Endodermal cell (in vitro differentiated cells): Measurements from ENCODE around the gene SUCLG2. TPM values are rescaled to one million over a fixed set of nuclear protein-coding genes. Genes with fewer than 3 reads are reported as not detected.

Experiments used
- DNase-seq: peaks from one replicate; pipeline ENCODE4 v3.0.0-alpha.2; 2017
- H3K27ac ChIP-seq: 2 replicates; pipeline ENCODE4 v1.5.1; 2013; ENCODE audit warnings: mild to moderate bottlenecking, low read depth, low read length, moderate library complexity
- H3K27me3 ChIP-seq: 2 replicates; pipeline ENCODE4 v1.6.1; 2013; ENCODE audit warnings: mild to moderate bottlenecking, low read length, moderate library complexity; ENCODE audit not compliant: insufficient read depth, control insufficient read depth, poor library complexity, severe bottlenecking
- H3K36me3 ChIP-seq: 2 replicates; pipeline ENCODE4 v1.7.0; 2013; ENCODE audit warnings: mild to moderate bottlenecking, low read length, moderate library complexity; ENCODE audit not compliant: control insufficient read depth, insufficient read depth
- H3K4me1 ChIP-seq: one replicate; pipeline ENCODE4 v1.7.0; 2013; ENCODE audit warnings: low read length; ENCODE audit not compliant: control insufficient read depth, insufficient read depth
- H3K4me3 ChIP-seq: 2 replicates; pipeline ENCODE4 v1.5.1; 2013; ENCODE audit warnings: mild to moderate bottlenecking, low read length, moderate library complexity
- H3K9ac ChIP-seq: 2 replicates; pipeline ENCODE4 v1.6.1; 2013; ENCODE audit warnings: mild to moderate bottlenecking, low read length, moderate library complexity; ENCODE audit not compliant: poor library complexity, severe bottlenecking; ENCODE audit errors: extremely low read depth
- H3K9me3 ChIP-seq: 2 replicates; pipeline ENCODE4 v1.6.1; 2013; ENCODE audit warnings: mild to moderate bottlenecking, low read length, moderate library complexity; ENCODE audit not compliant: control insufficient read depth
- H3K27ac Mint-ChIP-seq: 2 replicates; pipeline ENCODE4 v1.8.0; 2020; ENCODE audit warnings: mixed read lengths
- H3K27me3 Mint-ChIP-seq: 2 replicates; pipeline ENCODE4 v1.8.0; 2021; ENCODE audit warnings: mild to moderate bottlenecking, mixed read lengths; ENCODE audit not compliant: insufficient read depth
- H3K36me3 Mint-ChIP-seq: 2 replicates; pipeline ENCODE4 v1.8.0; 2020; ENCODE audit warnings: low read depth, mixed read lengths
- H3K4me1 Mint-ChIP-seq: 2 replicates; pipeline ENCODE4 v1.8.0; 2020; ENCODE audit warnings: mixed read lengths
- H3K4me3 Mint-ChIP-seq: 2 replicates; pipeline ENCODE4 v1.8.0; 2020; ENCODE audit warnings: mild to moderate bottlenecking, moderate library complexity, mixed read lengths
- H3K9me3 Mint-ChIP-seq: 2 replicates; pipeline ENCODE4 v1.8.0; 2020; ENCODE audit warnings: mild to moderate bottlenecking, mixed read lengths
- CTCF ChIP-seq: fragments of 200-600 bp; sonication (generic); conservative IDR thresholded peaks from 2 replicates; pipeline ENCODE4 v1.5.0; 2021; ENCODE audit warnings: antibody characterized with exemption, mild to moderate bottlenecking
- WGBS, 2 experiments: methylation state at CpG; one replicate each; pipeline versions ENCODE4 v1.1.5 to v1.1.7; 2013; ENCODE audit warnings: missing lambda C conversion rate in 2 of 2, mixed read lengths in 1 of 2; ENCODE audit not compliant: insufficient coverage in 1 of 2, insufficient read length in 1 of 2; 5-methylcytosine and 5-hydroxymethylcytosine counted together
- total RNA-seq, 2 donors: library from RNA; stranded (reverse); fragmentation: NEBNext Ultra II Directional in 1 of 2; extraction: Animal tissue kit (Norgen Biotek cat#: 25700) in 1 of 2; gene quantifications; 2 replicates in 1 of 2; 3 replicates in 1 of 2; pipeline ENCODE4 v1.2.1, GENCODE V29; 2021

Gene SUCLG2
- total RNA-seq, 2 donors from 2014 or later, result 42.4 to 57.3 TPM

GRCh38 chr3:67516496-67516895 lies 137.9 kb downstream of the SUCLG2 start:
- Mint-ChIP-seq H3K4me3 (no peak overlapping the region), H3K27me3 (no peaks in the 10 kb centered on the region), H3K27ac (no peak overlapping the region), H3K9me3 (no peaks in the 10 kb centered on the region), H3K36me3 (peaks cover 18% of the 10 kb centered on the region), H3K4me1 (peaks cover 11% of the 10 kb centered on the region)
- no peak overlapping the region for H3K9ac ChIP-seq
- H3K9me3 ChIP-seq, result no peaks in the 10 kb centered on the region
- no peak overlapping the region for H3K27ac ChIP-seq
- peaks cover 7% of the 10 kb centered on the region for H3K36me3 ChIP-seq
- TF ChIP-seq CTCF, result no peak
- H3K4me1 ChIP-seq, result peaks cover 14% of the 10 kb centered on the region
- no peaks in the 10 kb centered on the region for H3K27me3 ChIP-seq
- 70 to 88% methylated on average over 2 of the region's 2 CpGs for WGBS, 2 experiments
- DNase-seq, result no peak
- peak overlapping the region; percentile 15 for H3K4me3 ChIP-seq

GRCh38 chr3:67515778-67516177 lies 138.6 kb downstream of the SUCLG2 start:
- Histone ChIP-seq H3K27me3 (no peaks in the 10 kb centered on the region), H3K9me3 (no peaks in the 10 kb centered on the region), H3K4me1 (peaks cover 13% of the 10 kb centered on the region), H3K27ac (no peak overlapping the region), H3K9ac (no peak overlapping the region), H3K4me3 (peak overlapping the region; percentile 15), H3K36me3 (peaks cover 7% of the 10 kb centered on the region)
- H3K27ac Mint-ChIP-seq, result peak overlapping the region; percentile 78
- DNase-seq, result peak; percentile 83
- peaks cover 18% of the 10 kb centered on the region for H3K36me3 Mint-ChIP-seq
- no peaks in the 10 kb centered on the region for H3K9me3 Mint-ChIP-seq
- no peaks in the 10 kb centered on the region for H3K27me3 Mint-ChIP-seq
- no peak for TF ChIP-seq CTCF
- H3K4me3 Mint-ChIP-seq, result no peak overlapping the region
- 17 to 25% methylated on average over 1 to 3 of the region's 3 CpGs for WGBS, 2 experiments
- peaks cover 11% of the 10 kb centered on the region for H3K4me1 Mint-ChIP-seq

GRCh38 chr3:67509471-67510075 lies 144.8 kb downstream of the SUCLG2 start:
- Histone ChIP-seq H3K9me3 (no peaks in the 10 kb centered on the region), H3K9ac (no peak overlapping the region), H3K4me1 (no peaks in the 10 kb centered on the region), H3K27me3 (no peaks in the 10 kb centered on the region), H3K36me3 (peaks cover 3% of the 10 kb centered on the region), H3K4me3 (no peak overlapping the region), H3K27ac (no peak overlapping the region)
- no peaks in the 10 kb centered on the region for H3K4me1 Mint-ChIP-seq
- no peak overlapping the region for H3K27ac Mint-ChIP-seq
- TF ChIP-seq CTCF, result no peak
- H3K4me3 Mint-ChIP-seq, result no peak overlapping the region
- 92 to 95% methylated on average over 4 of the region's 4 CpGs for WGBS, 2 experiments
- peaks cover 11% of the 10 kb centered on the region for H3K36me3 Mint-ChIP-seq
- no peaks in the 10 kb centered on the region for H3K9me3 Mint-ChIP-seq
- no peak for DNase-seq
- H3K27me3 Mint-ChIP-seq, result no peaks in the 10 kb centered on the region
